GM23338 (cell line): Measurements from ENCODE around the gene RPTOR. TPM values are rescaled to one million over a fixed set of nuclear protein-coding genes. Genes with fewer than 3 reads are reported as not detected.

Source experiments
- ATAC-seq: fragments of 200-7000 bp; cut with Tn5 transposase; 3 replicates; pipeline ENCODE4 v1.9.1; 2020
- DNase-seq: peaks from one replicate; pipeline ENCODE4 v3.0.0-alpha.2; 2015; ENCODE audit warnings: low spot score
- H2AFZ ChIP-seq: fragments of 200-600 bp; sonication (generic); 2 replicates; pipeline ENCODE4 v1.8.0; 2016; ENCODE audit warnings: antibody characterized with exemption, mild to moderate bottlenecking, moderate library complexity
- H3F3A ChIP-seq: fragments of 200-600 bp; sonication (generic); replicated peaks from 2 replicates; pipeline ENCODE4 v1.8.0; 2017; ENCODE audit warnings: antibody characterized with exemption, mixed run types, low read depth
- H3K27ac ChIP-seq: fragments of 200-600 bp; sonication (generic); 2 replicates; pipeline ENCODE4 v1.6.1; 2016; ENCODE audit warnings: low read depth
- H3K27me3 ChIP-seq: fragments of 200-600 bp; sonication (generic); 2 replicates; pipeline ENCODE4 v1.8.0; 2016; ENCODE audit warnings: mild to moderate bottlenecking, mixed run types, moderate library complexity; ENCODE audit not compliant: insufficient read depth
- H3K36me3 ChIP-seq: fragments of 200-600 bp; sonication (generic); 2 replicates; pipeline ENCODE4 v1.8.0; 2016; ENCODE audit warnings: mild to moderate bottlenecking; ENCODE audit not compliant: insufficient read depth
- H3K4me1 ChIP-seq: fragments of 200-600 bp; sonication (generic); 2 replicates; pipeline ENCODE4 v1.8.0; 2016; ENCODE audit warnings: mild to moderate bottlenecking, moderate library complexity; ENCODE audit not compliant: insufficient read depth
- H3K4me2 ChIP-seq: fragments of 200-600 bp; sonication (generic); 2 replicates; pipeline ENCODE4 v1.7.1; 2017; ENCODE audit warnings: mixed run types
- H3K4me3 ChIP-seq: fragments of 200-600 bp; sonication (generic); 2 replicates; pipeline ENCODE4 v1.6.1; 2016; ENCODE audit warnings: mixed run types
- H3K79me2 ChIP-seq: fragments of 200-600 bp; sonication (generic); replicated peaks from 2 replicates; pipeline ENCODE4 v1.8.0; 2017; ENCODE audit warnings: mild to moderate bottlenecking; ENCODE audit not compliant: insufficient read depth
- H3K9me2 ChIP-seq: fragments of 200-600 bp; sonication (generic); 2 replicates; pipeline ENCODE4 v1.8.0; 2017; ENCODE audit not compliant: insufficient read depth
- H4K20me1 ChIP-seq: fragments of 200-600 bp; sonication (generic); replicated peaks from 2 replicates; pipeline ENCODE4 v1.8.0; 2017; ENCODE audit warnings: mild to moderate bottlenecking; ENCODE audit not compliant: insufficient read depth
- H3K27ac Mint-ChIP-seq: 2 replicates; pipeline ENCODE4 v1.8.0; 2020; ENCODE audit warnings: inconsistent platforms, mild to moderate bottlenecking, moderate library complexity, mixed read lengths
- H3K27me3 Mint-ChIP-seq: 3 replicates; pipeline ENCODE4 v1.8.0; 2022; ENCODE audit warnings: low read depth, mild to moderate bottlenecking, moderate library complexity, mixed read lengths, inconsistent platforms; ENCODE audit not compliant: insufficient read depth, poor library complexity
- H3K36me3 Mint-ChIP-seq: 3 replicates; pipeline ENCODE4 v1.8.0; 2021; ENCODE audit warnings: low read depth, mild to moderate bottlenecking, inconsistent platforms, moderate library complexity, mixed read lengths
- H3K4me1 Mint-ChIP-seq: 3 replicates; pipeline ENCODE4 v1.8.0; 2020; ENCODE audit warnings: mild to moderate bottlenecking, inconsistent platforms, mixed read lengths
- H3K4me3 Mint-ChIP-seq: 3 replicates; pipeline ENCODE4 v1.8.0; 2021; ENCODE audit warnings: moderate library complexity, mild to moderate bottlenecking, inconsistent platforms, mixed read lengths
- H3K9me3 Mint-ChIP-seq: 3 replicates; pipeline ENCODE4 v1.8.0; 2020; ENCODE audit warnings: moderate library complexity, mild to moderate bottlenecking, inconsistent platforms, mixed read lengths
- CREB1 ChIP-seq: fragments of 250-450 bp; sonication (Bioruptor Pico); IDR thresholded peaks from 2 replicates; pipeline ENCODE4 v1.5.0; 2020; ENCODE audit warnings: low read depth, mild to moderate bottlenecking, moderate library complexity
- NANOG ChIP-seq: IDR thresholded peaks from 2 replicates; pipeline ENCODE4 v1.6.1; 2016; ENCODE audit warnings: antibody characterized with exemption, borderline replicate concordance
- POLR2AphosphoS5 ChIP-seq: IDR thresholded peaks from 2 replicates; pipeline ENCODE4 v1.6.1; 2016; ENCODE audit warnings: antibody characterized with exemption, low read depth
- ZNF114 ChIP-seq: fragments of 250-450 bp; sonication (Bioruptor Pico); IDR thresholded peaks from 2 replicates; pipeline ENCODE4 v1.5.0; 2020; ENCODE audit warnings: mild to moderate bottlenecking, moderate library complexity
- polyA plus RNA-seq: library from polyadenylated mRNA; unstranded; fragments of >200 nt; fragmentation: Nextera tagmentation; extraction: Ambion mirVana; gene quantifications from 2 replicates; pipeline ENCODE4 v1.2.1, GENCODE V29; 2016
- total RNA-seq: library from RNA; depleted of rRNA; stranded (reverse); fragments of >200 nt; shearing (Covaris generic); gene quantifications from 2 replicates; pipeline ENCODE4 v1.2.3, GENCODE V29; 2014
- TF ChIP-seq, protein P1 (sequence below): IDR thresholded peaks from 2 replicates; pipeline ENCODE4 v1.6.1; 2016; ENCODE audit warnings: antibody characterized with exemption
- TF ChIP-seq, protein P2 (sequence below): IDR thresholded peaks from one replicate; pipeline ENCODE4 v1.6.1; 2018; ENCODE audit warnings: antibody characterized with exemption; ENCODE audit not compliant: unreplicated experiment
- TF ChIP-seq, protein P3 (sequence below): fragments of 250-450 bp; sonication (Bioruptor Pico); IDR thresholded peaks from 2 replicates; pipeline ENCODE4 v1.5.0; 2020; ENCODE audit warnings: mild to moderate bottlenecking, moderate library complexity
- TF ChIP-seq, protein P4 (sequence below), 2 experiments: fragments of 200-600 bp in 1 of 2; sonication (generic) in 1 of 2; conservative IDR thresholded peaks; 2 replicates each; pipeline versions ENCODE4 v1.5.1 to v1.6.1; 2016 to 2017; ENCODE audit warnings: antibody characterized with exemption in 2 of 2, low read depth in 2 of 2, mild to moderate bottlenecking in 2 of 2, moderate library complexity in 1 of 2

Gene RPTOR
- total and polyA plus RNA-seq, 2 experiments from 2014 or later, result 9.5 to 38.0 TPM

DNA sequence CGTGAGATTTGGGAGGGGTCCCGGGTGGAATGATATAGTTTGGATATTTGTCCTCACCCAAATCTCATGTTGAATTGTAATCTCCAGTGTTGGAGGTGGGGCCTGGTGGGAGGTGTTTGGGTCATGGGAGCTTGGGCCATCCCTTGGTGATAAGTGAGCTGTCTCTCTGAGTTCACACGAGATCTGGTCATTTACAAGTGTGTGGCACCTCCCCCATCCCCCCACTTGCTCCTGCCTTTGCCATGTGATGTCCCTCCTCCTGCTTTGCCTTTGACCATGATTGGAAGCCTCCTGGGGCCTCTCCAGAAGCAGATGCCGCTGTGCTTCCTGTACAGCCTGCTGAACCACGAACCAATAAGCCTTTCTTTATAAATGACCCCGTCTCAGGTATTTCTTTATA is 469.0 kb downstream of the RPTOR start:
- Mint-ChIP-seq H3K4me1 (peaks cover 13% of the 10 kb centered on the region), H3K4me3 (no peak overlapping the region), H3K27me3 (peaks cover 22% of the 10 kb centered on the region), H3K9me3 (peaks cover 27% of the 10 kb centered on the region), H3K36me3 (peaks cover 11% of the 10 kb centered on the region), H3K27ac (no peak overlapping the region)
- no peaks in the 10 kb centered on the region for H3K9me2 ChIP-seq
- no peak for DNase-seq
- no peak for TF ChIP-seq ZNF114 (CRISPR knock-in tag)
- no peak for TF ChIP-seq NANOG
- TF ChIP-seq, protein P1, sequence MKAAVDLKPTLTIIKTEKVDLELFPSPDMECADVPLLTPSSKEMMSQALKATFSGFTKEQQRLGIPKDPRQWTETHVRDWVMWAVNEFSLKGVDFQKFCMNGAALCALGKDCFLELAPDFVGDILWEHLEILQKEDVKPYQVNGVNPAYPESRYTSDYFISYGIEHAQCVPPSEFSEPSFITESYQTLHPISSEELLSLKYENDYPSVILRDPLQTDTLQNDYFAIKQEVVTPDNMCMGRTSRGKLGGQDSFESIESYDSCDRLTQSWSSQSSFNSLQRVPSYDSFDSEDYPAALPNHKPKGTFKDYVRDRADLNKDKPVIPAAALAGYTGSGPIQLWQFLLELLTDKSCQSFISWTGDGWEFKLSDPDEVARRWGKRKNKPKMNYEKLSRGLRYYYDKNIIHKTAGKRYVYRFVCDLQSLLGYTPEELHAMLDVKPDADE, result no peak
- TF ChIP-seq POLR2AphosphoS5, result no peak
- TF ChIP-seq CREB1 (CRISPR knock-in tag), result no peak
- H3K4me2 ChIP-seq, result no peak overlapping the region
- H2AFZ ChIP-seq, result no peak overlapping the region
- H3K4me3 ChIP-seq, result no peak overlapping the region
- H3K79me2 ChIP-seq, result no peaks in the 10 kb centered on the region
- no peaks in the 10 kb centered on the region for H3K36me3 ChIP-seq
- no peaks in the 10 kb centered on the region for H3K4me1 ChIP-seq
- H3K27me3 ChIP-seq, result no peaks in the 10 kb centered on the region
- no peak overlapping the region for H3K27ac ChIP-seq
- peaks cover 7% of the 10 kb centered on the region; the same call in 1 of the 2 replicates for H3F3A ChIP-seq
- ATAC-seq, result no peak
- no peaks in the 10 kb centered on the region for H4K20me1 ChIP-seq

DNA sequence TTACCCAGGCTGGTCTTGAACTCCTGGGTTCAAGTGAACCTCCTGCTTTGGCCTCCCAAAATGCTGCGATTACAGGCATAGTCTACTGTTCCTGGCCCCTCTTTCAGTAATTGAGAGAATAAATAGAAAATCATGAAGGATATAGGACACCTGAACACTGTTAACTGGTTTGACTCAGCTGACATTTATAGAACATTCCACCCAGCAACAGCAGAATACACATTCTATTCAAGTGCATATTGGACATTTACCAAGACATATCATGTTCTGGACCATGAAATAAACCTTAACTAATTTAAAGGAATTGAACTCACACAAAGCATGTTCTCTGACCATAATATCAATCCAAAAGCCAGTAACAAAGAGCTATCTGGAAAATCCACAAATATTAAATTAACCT is 470.5 kb downstream of the RPTOR start:
- no peak for ATAC-seq
- Histone ChIP-seq H3F3A (peaks cover 7% of the 10 kb centered on the region; the same call in 1 of the 2 replicates), H3K36me3 (no peaks in the 10 kb centered on the region), H3K27ac (no peak overlapping the region), H3K9me2 (no peaks in the 10 kb centered on the region), H3K4me1 (no peaks in the 10 kb centered on the region), H4K20me1 (no peaks in the 10 kb centered on the region), H3K4me2 (no peak overlapping the region), H3K4me3 (no peak overlapping the region), H3K79me2 (no peaks in the 10 kb centered on the region), H3K27me3 (no peaks in the 10 kb centered on the region), H2AFZ (no peak overlapping the region)
- Mint-ChIP-seq H3K4me1 (peaks cover 13% of the 10 kb centered on the region), H3K27ac (no peak overlapping the region), H3K27me3 (peaks cover 24% of the 10 kb centered on the region), H3K36me3 (peaks cover 11% of the 10 kb centered on the region), H3K4me3 (no peak overlapping the region), H3K9me3 (peaks cover 25% of the 10 kb centered on the region)
- DNase-seq, result no peak
- TF ChIP-seq, protein P1, result no peak
- TF ChIP-seq, protein P2, sequence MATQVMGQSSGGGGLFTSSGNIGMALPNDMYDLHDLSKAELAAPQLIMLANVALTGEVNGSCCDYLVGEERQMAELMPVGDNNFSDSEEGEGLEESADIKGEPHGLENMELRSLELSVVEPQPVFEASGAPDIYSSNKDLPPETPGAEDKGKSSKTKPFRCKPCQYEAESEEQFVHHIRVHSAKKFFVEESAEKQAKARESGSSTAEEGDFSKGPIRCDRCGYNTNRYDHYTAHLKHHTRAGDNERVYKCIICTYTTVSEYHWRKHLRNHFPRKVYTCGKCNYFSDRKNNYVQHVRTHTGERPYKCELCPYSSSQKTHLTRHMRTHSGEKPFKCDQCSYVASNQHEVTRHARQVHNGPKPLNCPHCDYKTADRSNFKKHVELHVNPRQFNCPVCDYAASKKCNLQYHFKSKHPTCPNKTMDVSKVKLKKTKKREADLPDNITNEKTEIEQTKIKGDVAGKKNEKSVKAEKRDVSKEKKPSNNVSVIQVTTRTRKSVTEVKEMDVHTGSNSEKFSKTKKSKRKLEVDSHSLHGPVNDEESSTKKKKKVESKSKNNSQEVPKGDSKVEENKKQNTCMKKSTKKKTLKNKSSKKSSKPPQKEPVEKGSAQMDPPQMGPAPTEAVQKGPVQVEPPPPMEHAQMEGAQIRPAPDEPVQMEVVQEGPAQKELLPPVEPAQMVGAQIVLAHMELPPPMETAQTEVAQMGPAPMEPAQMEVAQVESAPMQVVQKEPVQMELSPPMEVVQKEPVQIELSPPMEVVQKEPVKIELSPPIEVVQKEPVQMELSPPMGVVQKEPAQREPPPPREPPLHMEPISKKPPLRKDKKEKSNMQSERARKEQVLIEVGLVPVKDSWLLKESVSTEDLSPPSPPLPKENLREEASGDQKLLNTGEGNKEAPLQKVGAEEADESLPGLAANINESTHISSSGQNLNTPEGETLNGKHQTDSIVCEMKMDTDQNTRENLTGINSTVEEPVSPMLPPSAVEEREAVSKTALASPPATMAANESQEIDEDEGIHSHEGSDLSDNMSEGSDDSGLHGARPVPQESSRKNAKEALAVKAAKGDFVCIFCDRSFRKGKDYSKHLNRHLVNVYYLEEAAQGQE, result no peak
- TF ChIP-seq POLR2AphosphoS5, result no peak
- TF ChIP-seq, protein P3, sequence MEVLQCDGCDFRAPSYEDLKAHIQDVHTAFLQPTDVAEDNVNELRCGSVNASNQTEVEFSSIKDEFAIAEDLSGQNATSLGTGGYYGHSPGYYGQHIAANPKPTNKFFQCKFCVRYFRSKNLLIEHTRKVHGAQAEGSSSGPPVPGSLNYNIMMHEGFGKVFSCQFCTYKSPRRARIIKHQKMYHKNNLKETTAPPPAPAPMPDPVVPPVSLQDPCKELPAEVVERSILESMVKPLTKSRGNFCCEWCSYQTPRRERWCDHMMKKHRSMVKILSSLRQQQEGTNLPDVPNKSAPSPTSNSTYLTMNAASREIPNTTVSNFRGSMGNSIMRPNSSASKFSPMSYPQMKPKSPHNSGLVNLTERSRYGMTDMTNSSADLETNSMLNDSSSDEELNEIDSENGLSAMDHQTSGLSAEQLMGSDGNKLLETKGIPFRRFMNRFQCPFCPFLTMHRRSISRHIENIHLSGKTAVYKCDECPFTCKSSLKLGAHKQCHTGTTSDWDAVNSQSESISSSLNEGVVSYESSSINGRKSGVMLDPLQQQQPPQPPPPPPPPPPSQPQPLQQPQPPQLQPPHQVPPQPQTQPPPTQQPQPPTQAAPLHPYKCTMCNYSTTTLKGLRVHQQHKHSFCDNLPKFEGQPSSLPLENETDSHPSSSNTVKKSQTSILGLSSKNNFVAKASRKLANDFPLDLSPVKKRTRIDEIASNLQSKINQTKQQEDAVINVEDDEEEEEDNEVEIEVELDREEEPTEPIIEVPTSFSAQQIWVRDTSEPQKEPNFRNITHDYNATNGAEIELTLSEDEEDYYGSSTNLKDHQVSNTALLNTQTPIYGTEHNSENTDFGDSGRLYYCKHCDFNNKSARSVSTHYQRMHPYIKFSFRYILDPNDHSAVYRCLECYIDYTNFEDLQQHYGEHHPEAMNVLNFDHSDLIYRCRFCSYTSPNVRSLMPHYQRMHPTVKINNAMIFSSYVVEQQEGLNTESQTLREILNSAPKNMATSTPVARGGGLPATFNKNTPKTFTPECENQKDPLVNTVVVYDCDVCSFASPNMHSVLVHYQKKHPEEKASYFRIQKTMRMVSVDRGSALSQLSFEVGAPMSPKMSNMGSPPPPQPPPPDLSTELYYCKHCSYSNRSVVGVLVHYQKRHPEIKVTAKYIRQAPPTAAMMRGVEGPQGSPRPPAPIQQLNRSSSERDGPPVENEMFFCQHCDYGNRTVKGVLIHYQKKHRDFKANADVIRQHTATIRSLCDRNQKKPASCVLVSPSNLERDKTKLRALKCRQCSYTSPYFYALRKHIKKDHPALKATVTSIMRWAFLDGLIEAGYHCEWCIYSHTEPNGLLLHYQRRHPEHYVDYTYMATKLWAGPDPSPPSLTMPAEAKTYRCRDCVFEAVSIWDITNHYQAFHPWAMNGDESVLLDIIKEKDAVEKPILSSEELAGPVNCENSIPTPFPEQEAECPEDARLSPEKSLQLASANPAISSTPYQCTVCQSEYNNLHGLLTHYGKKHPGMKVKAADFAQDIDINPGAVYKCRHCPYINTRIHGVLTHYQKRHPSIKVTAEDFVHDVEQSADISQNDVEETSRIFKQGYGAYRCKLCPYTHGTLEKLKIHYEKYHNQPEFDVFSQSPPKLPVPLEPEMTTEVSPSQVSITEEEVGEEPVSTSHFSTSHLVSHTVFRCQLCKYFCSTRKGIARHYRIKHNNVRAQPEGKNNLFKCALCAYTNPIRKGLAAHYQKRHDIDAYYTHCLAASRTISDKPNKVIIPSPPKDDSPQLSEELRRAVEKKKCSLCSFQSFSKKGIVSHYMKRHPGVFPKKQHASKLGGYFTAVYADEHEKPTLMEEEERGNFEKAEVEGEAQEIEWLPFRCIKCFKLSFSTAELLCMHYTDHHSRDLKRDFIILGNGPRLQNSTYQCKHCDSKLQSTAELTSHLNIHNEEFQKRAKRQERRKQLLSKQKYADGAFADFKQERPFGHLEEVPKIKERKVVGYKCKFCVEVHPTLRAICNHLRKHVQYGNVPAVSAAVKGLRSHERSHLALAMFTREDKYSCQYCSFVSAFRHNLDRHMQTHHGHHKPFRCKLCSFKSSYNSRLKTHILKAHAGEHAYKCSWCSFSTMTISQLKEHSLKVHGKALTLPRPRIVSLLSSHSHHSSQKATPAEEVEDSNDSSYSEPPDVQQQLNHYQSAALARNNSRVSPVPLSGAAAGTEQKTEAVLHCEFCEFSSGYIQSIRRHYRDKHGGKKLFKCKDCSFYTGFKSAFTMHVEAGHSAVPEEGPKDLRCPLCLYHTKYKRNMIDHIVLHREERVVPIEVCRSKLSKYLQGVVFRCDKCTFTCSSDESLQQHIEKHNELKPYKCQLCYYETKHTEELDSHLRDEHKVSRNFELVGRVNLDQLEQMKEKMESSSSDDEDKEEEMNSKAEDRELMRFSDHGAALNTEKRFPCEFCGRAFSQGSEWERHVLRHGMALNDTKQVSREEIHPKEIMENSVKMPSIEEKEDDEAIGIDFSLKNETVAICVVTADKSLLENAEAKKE (CRISPR knock-in tag), result no peak
- TF ChIP-seq ZNF114 (CRISPR knock-in tag), result no peak
- TF ChIP-seq, protein P4, sequence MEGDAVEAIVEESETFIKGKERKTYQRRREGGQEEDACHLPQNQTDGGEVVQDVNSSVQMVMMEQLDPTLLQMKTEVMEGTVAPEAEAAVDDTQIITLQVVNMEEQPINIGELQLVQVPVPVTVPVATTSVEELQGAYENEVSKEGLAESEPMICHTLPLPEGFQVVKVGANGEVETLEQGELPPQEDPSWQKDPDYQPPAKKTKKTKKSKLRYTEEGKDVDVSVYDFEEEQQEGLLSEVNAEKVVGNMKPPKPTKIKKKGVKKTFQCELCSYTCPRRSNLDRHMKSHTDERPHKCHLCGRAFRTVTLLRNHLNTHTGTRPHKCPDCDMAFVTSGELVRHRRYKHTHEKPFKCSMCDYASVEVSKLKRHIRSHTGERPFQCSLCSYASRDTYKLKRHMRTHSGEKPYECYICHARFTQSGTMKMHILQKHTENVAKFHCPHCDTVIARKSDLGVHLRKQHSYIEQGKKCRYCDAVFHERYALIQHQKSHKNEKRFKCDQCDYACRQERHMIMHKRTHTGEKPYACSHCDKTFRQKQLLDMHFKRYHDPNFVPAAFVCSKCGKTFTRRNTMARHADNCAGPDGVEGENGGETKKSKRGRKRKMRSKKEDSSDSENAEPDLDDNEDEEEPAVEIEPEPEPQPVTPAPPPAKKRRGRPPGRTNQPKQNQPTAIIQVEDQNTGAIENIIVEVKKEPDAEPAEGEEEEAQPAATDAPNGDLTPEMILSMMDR (conservative IDR thresholded peaks at IDR 0.05; ENCODE audit: low read depth in 2 of 2), result no peak
